HepG2 (cell line): ENCODE measurements around the gene UBAP2L. TPM values are rescaled to one million over a fixed set of nuclear protein-coding genes. Genes with fewer than 3 reads are reported as not detected.
A peak's percentile ranks its signal among the peaks of the same experiment; 100 is the strongest.

Source experiments
- FOXJ3 ChIP-seq: sonication (generic); formaldehyde crosslinking; IDR thresholded peaks from 2 replicates; pipeline ENCODE4 v1.4.0; 2020; ENCODE audit warnings: missing genetic modification reagents, mild to moderate bottlenecking, borderline replicate concordance
- KLF16 ChIP-seq, 2 experiments: sonication (generic) in 1 of 2; formaldehyde crosslinking in 1 of 2; IDR thresholded peaks; 2 replicates each; pipeline versions ENCODE4 v1.6.1 to v1.8.0; 2016 to 2023; ENCODE audit warnings: missing genetic modification reagents in 2 of 2, missing compliant biosample characterization in 1 of 2
- MAFK ChIP-seq, 2 experiments: IDR thresholded peaks in 1 of 2; conservative IDR thresholded peaks in 1 of 2; 2 replicates each; pipeline ENCODE4 v1.6.1; 2011; ENCODE audit warnings: improper control_type of control experiment in 2 of 2, low read length in 2 of 2
- NFRKB ChIP-seq: fragments of 450-650 bp; IDR thresholded peaks from 2 replicates; pipeline ENCODE4 v1.6.1; 2017
- PATZ1 ChIP-seq: sonication (generic); formaldehyde crosslinking; IDR thresholded peaks from 2 replicates; pipeline ENCODE4 v1.4.0; 2020; ENCODE audit warnings: missing genetic modification reagents
- PCBP1 ChIP-seq: fragments of 200-400 bp; formaldehyde crosslinking; IDR thresholded peaks from 2 replicates; pipeline ENCODE4 v1.6.1; 2017; ENCODE audit warnings: mild to moderate bottlenecking, low read depth, low read length, borderline replicate concordance
- POLR2G ChIP-seq: fragments of 200-400 bp; formaldehyde crosslinking; IDR thresholded peaks from 2 replicates; pipeline ENCODE4 v1.6.1; 2018; ENCODE audit warnings: mild to moderate bottlenecking, low read depth, low read length, moderate library complexity
- RORA ChIP-seq: sonication (generic); formaldehyde crosslinking; IDR thresholded peaks from 2 replicates; pipeline ENCODE4 v1.5.0; 2020; ENCODE audit warnings: mild to moderate bottlenecking, missing genetic modification reagents, moderate library complexity
- SAFB2 ChIP-seq: sonication (generic); formaldehyde crosslinking; IDR thresholded peaks from 2 replicates; pipeline ENCODE4 v1.5.1; 2020; ENCODE audit warnings: missing genetic modification reagents, low read depth, mild to moderate bottlenecking, borderline replicate concordance
- TAF1 ChIP-seq: sonication (generic); formaldehyde crosslinking; IDR thresholded peaks from 2 replicates; pipeline ENCODE4 v1.4.0; 2020; ENCODE audit warnings: missing genetic modification reagents
- ZBTB40 ChIP-seq, 2 experiments: fragments of 450-650 bp in 1 of 2; sonication (generic) in 1 of 2; formaldehyde crosslinking in 1 of 2; IDR thresholded peaks; 2 replicates each; pipeline versions ENCODE4 v1.6.1 to v1.8.0; 2016 to 2022; ENCODE audit warnings: antibody characterized with exemption in 1 of 2, mild to moderate bottlenecking in 1 of 2, missing genetic modification reagents in 1 of 2
- ZBTB43 ChIP-seq: sonication (generic); formaldehyde crosslinking; conservative IDR thresholded peaks from 2 replicates; pipeline ENCODE4 v1.4.0; 2020; ENCODE audit warnings: missing genetic modification reagents
- ZFP90 ChIP-seq: sonication (generic); formaldehyde crosslinking; IDR thresholded peaks from 2 replicates; pipeline ENCODE4 v1.8.0; 2022; ENCODE audit warnings: missing genetic modification reagents, mild to moderate bottlenecking, inconsistent platforms, borderline replicate concordance
- ZNF253 ChIP-seq: sonication (generic); formaldehyde crosslinking; IDR thresholded peaks from 2 replicates; pipeline ENCODE4 v1.8.0; 2022; ENCODE audit warnings: mild to moderate bottlenecking, missing genetic modification reagents, borderline replicate concordance
- ZNF274 ChIP-seq: sonication (generic); formaldehyde crosslinking; IDR thresholded peaks from 2 replicates; pipeline ENCODE4 v1.5.1; 2020; ENCODE audit warnings: mild to moderate bottlenecking, missing genetic modification reagents
- ZNF460 ChIP-seq: sonication (generic); formaldehyde crosslinking; IDR thresholded peaks from 2 replicates; pipeline ENCODE4 v1.5.1; 2020; ENCODE audit warnings: missing genetic modification reagents, mild to moderate bottlenecking, borderline replicate concordance
- polyA plus RNA-seq, 8 experiments: library from polyadenylated mRNA; depleted of rRNA in 3 of 8; stranded (reverse) in 7 of 8; unstranded in 1 of 8; fragments of >200 nt; fragmentation: Illumina TruSeq in 4 of 8; extraction: Trizol in 4 of 8; gene quantifications; 2 replicates each; pipeline versions ENCODE4 v1.2.1 to v1.2.3, GENCODE V29; 2011 to 2016; ENCODE audit warnings: low read depth in 4 of 8, missing spikeins in 1 of 8, mixed read lengths in 1 of 8; ENCODE audit not compliant: insufficient read depth in 1 of 8
- total RNA-seq, 5 experiments: library from RNA; depleted of rRNA; stranded (reverse); fragments of >200 nt; fragmentation: Illumina TruSeq; extraction: Trizol; gene quantifications; 2 replicates each; pipeline ENCODE4 v1.2.3, GENCODE V29; 2016; ENCODE audit warnings: low read depth in 1 of 5

UBAP2L gene
- total and polyA plus RNA-seq, 2 of the 13 experiments (the other 11 are each of a cell fraction or from before 2014, with no cell fraction given): 74.2 to 159 TPM

DNA sequence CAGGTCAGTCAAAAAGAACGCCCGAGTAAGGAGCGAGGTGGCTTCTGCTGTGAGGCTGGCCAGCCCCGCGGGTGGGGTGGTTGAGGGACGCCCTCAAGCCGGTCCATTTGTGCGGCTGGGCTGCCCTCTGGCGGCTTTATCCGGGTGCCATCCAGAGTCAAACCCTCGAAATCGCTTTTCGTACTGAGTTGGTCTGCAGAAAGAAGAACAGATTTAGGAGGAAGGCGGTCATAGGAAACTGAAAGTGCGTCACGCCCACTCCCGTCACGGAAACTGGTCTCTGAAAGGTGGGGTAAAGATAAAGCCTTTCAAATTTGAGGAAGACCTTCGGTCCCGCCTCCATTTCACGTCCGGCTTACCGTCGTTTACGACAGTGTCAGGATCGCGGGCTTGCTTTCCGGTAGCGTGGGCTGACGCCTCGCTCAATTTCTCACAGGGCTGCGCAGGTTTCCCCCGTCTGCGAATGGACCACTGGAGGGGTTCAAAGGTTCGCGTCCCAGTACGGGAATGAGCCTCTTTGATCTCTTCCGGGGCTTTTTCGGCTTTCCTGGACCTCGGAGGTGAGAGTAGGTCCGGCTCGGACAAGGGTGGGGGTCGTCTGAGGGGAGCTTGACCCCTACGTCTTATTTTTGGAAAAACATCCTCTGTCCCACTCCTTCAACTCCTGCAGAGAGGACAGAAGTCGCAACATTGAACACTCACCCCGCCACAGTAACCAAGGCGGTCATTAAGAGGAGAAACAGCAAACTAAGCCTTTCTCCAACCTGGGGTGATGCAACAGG lies 51.7 kb downstream of the UBAP2L start, which contains the start of gene HAX1 (continued):
- no peak for TF ChIP-seq RORA (CRISPR knock-in tag)
- TF ChIP-seq FOXJ3: no peak
- no peak for TF ChIP-seq MAFK (conservative IDR thresholded peaks at IDR 0.05 in 1 of 2, IDR thresholded peaks at IDR 0.05 in 1 of 2; ENCODE audit: low read length in 2 of 2)
- TF ChIP-seq KLF16 (CRISPR knock-in tag; IDR thresholded peaks at IDR 0.05): peak in 1 of 2 experiments; percentile 85; a peak in 2 of 4 replicates
- TF ChIP-seq TAF1 (CRISPR knock-in tag): peak; percentile 75
- no peak for TF ChIP-seq ZNF253
- TF ChIP-seq ZBTB40 (IDR thresholded peaks at IDR 0.05): no peak
- TF ChIP-seq ZBTB40 (CRISPR knock-in tag; IDR thresholded peaks at IDR 0.05): peak; percentile 86; the same call in 1 of the 2 replicates
- no peak for TF ChIP-seq ZNF274 (CRISPR knock-in tag)
- peak; percentile 86 for TF ChIP-seq PATZ1 (CRISPR knock-in tag)
- no peak; the same call in 1 of the 2 replicates for TF ChIP-seq ZNF460 (CRISPR knock-in tag)
- TF ChIP-seq ZBTB43 (CRISPR knock-in tag): no peak
- peak; percentile 86 for TF ChIP-seq POLR2G
- no peak; the same call in 1 of the 2 replicates for TF ChIP-seq SAFB2 (CRISPR knock-in tag)
- no peak for TF ChIP-seq NFRKB
- TF ChIP-seq PCBP1: no peak
- TF ChIP-seq ZFP90: no peak
